GM21515 (cell line): Measurements from ENCODE around the gene HCFC1.
"Not testable (repeated sequence)": the region's sequence is repeated elsewhere in the genome, so short reads cannot be mapped to it uniquely, and the experiment has no call there.

ENCODE experiments used
- ATAC-seq: cut with Tn5 transposase; IDR thresholded peaks from one replicate; pipeline ENCODE4 v1.9.1; 2021; ENCODE audit not compliant: unreplicated experiment

Gene HCFC1

GRCh38 chrX:154010330-154011087 lies 38.9 kb upstream of the HCFC1 start:
- no peak for ATAC-seq

GRCh38 chrX:154008521-154008920 lies 36.9 kb upstream of the HCFC1 start:
- ATAC-seq = no peak

- no peak for ATAC-seq
Measured at GRCh38 chrX:154006947-154007346, 35.3 kb upstream of the HCFC1 start.

GRCh38 chrX:154004315-154004714 lies 32.7 kb upstream of the HCFC1 start:
- no peak for ATAC-seq

GRCh38 chrX:154002215-154002719 lies 30.6 kb upstream of the HCFC1 start:
- ATAC-seq = no peak

- no peak for ATAC-seq
Measured at GRCh38 chrX:154000051-154000450, 28.4 kb upstream of the HCFC1 start.

GRCh38 chrX:153999359-154000037 lies 27.9 kb upstream of the HCFC1 start:
- ATAC-seq = no peak

- no peak for ATAC-seq
Measured at GRCh38 chrX:153995504-153995903, 23.9 kb upstream of the HCFC1 start.

- not testable (repeated sequence) for ATAC-seq
Measured at GRCh38 chrX:153994398-153994797, 22.8 kb upstream of the HCFC1 start.

- no peak for ATAC-seq
Measured at GRCh38 chrX:153993978-153994377, 22.4 kb upstream of the HCFC1 start.

GRCh38 chrX:153993079-153993478 lies 21.5 kb upstream of the HCFC1 start:
- no peak for ATAC-seq

GRCh38 chrX:153992180-153992579 lies 20.6 kb upstream of the HCFC1 start:
- no peak for ATAC-seq

GRCh38 chrX:153991013-153991580 lies 19.5 kb upstream of the HCFC1 start:
- no peak for ATAC-seq

- no peak for ATAC-seq
Measured at GRCh38 chrX:153989973-153990655, 18.5 kb upstream of the HCFC1 start.

GRCh38 chrX:153988493-153988892 lies 16.9 kb upstream of the HCFC1 start:
- ATAC-seq = no peak

GRCh38 chrX:153984351-153985178 lies 12.9 kb upstream of the HCFC1 start:
- no peak for ATAC-seq

GRCh38 chrX:153983321-153983801 lies 11.7 kb upstream of the HCFC1 start:
- ATAC-seq = no peak

GRCh38 chrX:153981771-153982533 lies 10.3 kb upstream of the HCFC1 start:
- ATAC-seq = no peak

GRCh38 chrX:153981231-153981630 lies 9.6 kb upstream of the HCFC1 start:
- ATAC-seq = no peak

- ATAC-seq = not testable (repeated sequence)
Measured at GRCh38 chrX:153980394-153980793, 8.8 kb upstream of the HCFC1 start.
